ENCODE measurements around the gene CHST6. TPM values are rescaled to one million over a fixed set of nuclear protein-coding genes. Genes with fewer than 3 reads are reported as not detected.

Gene CHST6
- total RNA-seq, 2 donors from 2014 or later = not detected

GRCh38 chr16:75491876-75492275, 3.4 kb downstream of the CHST6 start:
- no peak overlapping the region for H3K4me3 Mint-ChIP-seq
- peaks cover 4% of the 10 kb centered on the region for H3K4me1 Mint-ChIP-seq
- H3K36me3 Mint-ChIP-seq (ENCODE audit: low read depth) = no peaks in the 10 kb centered on the region
- ATAC-seq (replicated peaks) = no peak
- H3K27me3 Mint-ChIP-seq = peaks cover 22% of the 10 kb centered on the region
- no peak overlapping the region for H3K27ac Mint-ChIP-seq
- no peaks in the 10 kb centered on the region for H3K9me3 Mint-ChIP-seq

DNA sequence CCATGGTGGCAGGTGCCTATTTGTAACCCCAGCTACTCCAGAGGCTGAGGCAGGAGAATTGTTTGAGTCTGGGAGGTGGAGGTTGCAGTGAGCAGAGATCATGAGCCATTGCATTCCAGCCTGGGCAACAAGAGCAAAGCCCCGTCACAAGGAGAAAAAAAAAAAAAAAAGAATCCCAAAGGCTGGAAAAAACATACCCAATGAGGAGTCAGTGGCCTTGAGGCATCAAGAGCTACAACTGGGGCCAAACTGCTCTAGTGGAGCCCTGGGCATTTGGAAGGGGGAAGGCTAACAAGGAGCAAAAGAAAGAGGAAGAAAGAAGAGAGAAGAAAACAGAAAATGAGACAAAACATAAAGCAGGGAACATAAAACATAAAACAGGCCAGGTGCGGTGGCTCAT, 6.9 kb downstream of the CHST6 start:
- Mint-ChIP-seq H3K9me3 (no peaks in the 10 kb centered on the region), H3K4me3 (no peak overlapping the region), H3K27ac (no peak overlapping the region), H3K36me3 (ENCODE audit: low read depth) (no peaks in the 10 kb centered on the region), H3K27me3 (peaks cover 22% of the 10 kb centered on the region), H3K4me1 (no peaks in the 10 kb centered on the region)
- ATAC-seq (replicated peaks) = no peak

- H3K27me3 Mint-ChIP-seq = peaks cover 18% of the 10 kb centered on the region
- no peak overlapping the region for H3K4me3 Mint-ChIP-seq
- no peaks in the 10 kb centered on the region for H3K4me1 Mint-ChIP-seq
- H3K9me3 Mint-ChIP-seq = no peaks in the 10 kb centered on the region
- no peaks in the 10 kb centered on the region for H3K36me3 Mint-ChIP-seq (ENCODE audit: low read depth)
- ATAC-seq (replicated peaks) = peak; percentile 52
- no peak overlapping the region for H3K27ac Mint-ChIP-seq
These were observed 8.4 kb downstream of the CHST6 start for GRCh38 chr16:75486676-75487313.

- Mint-ChIP-seq H3K9me3 (no peaks in the 10 kb centered on the region), H3K36me3 (ENCODE audit: low read depth) (no peaks in the 10 kb centered on the region), H3K27ac (no peak overlapping the region), H3K4me1 (no peaks in the 10 kb centered on the region), H3K4me3 (no peak overlapping the region), H3K27me3 (peaks cover 18% of the 10 kb centered on the region)
- no peak for ATAC-seq (replicated peaks)
These were observed 9.1 kb downstream of the CHST6 start for GRCh38 chr16:75486014-75486675.

DNA sequence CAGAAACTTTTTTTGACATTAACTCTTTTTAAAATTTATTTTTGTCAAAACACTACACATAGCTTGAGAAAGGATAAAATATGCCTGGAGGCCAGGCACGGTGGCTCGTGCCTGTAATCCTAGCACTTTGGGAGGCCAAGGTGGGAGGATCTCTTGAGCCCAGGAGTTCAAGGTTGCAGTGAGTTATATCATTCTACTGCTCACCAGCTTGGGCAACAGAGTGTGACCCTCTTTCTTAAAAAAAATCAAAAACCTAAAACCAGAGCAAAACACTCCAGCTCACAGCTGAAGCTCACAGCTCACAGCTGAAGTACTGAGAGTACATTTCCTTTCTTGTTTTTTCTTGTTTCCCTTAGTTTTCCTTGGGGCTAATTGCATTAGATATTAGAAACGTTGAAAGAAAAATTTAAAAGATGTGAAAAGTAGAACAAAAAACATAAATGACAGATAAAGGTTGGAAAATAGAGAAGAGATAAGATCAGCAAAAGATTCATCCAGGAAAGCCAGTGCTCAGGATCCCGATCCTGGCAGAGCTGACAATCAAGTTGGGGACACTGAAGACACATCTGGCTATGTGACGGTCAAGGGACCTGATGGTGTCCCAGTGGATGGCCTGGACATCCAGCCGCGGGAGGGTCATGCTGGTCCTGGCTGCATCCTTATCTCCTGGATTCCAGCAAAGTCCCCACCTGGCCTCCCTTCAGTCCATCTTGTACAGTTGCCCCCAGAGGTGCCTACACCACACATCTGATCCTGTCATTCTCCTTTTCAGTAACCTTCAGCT, 9.8 kb downstream of the CHST6 start:
- Mint-ChIP-seq H3K4me1 (no peaks in the 10 kb centered on the region), H3K27me3 (peaks cover 18% of the 10 kb centered on the region), H3K27ac (no peak overlapping the region), H3K4me3 (no peak overlapping the region), H3K36me3 (ENCODE audit: low read depth) (no peaks in the 10 kb centered on the region), H3K9me3 (no peaks in the 10 kb centered on the region)
- no peak for ATAC-seq (replicated peaks)

DNA sequence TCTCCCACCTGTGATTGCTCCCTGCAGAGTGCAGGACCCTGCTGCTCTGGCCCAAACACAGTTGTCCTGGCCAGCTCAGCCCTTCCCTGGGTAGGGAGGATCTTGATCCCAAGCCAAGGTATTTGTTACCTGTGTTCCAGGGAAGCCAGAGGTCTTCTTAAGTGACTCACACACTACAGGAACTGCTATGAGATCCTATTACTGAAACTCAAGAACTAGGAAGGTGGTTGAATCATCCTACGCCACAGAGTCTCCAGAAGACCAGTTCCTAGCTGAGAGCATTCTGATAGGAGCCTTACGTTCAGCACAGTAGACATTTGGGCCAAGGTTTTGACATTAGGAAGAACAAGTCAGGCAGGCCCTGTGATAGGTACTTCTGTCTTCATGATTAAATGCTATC, 12.0 kb downstream of the CHST6 start:
- ATAC-seq (replicated peaks) = peak; percentile 39
- H3K36me3 Mint-ChIP-seq (ENCODE audit: low read depth) = no peaks in the 10 kb centered on the region
- no peak overlapping the region for H3K4me3 Mint-ChIP-seq
- H3K9me3 Mint-ChIP-seq = no peaks in the 10 kb centered on the region
- H3K27ac Mint-ChIP-seq = no peak overlapping the region
- no peaks in the 10 kb centered on the region for H3K4me1 Mint-ChIP-seq
- peaks cover 13% of the 10 kb centered on the region for H3K27me3 Mint-ChIP-seq

- H3K4me3 Mint-ChIP-seq = no peak overlapping the region
- H3K4me1 Mint-ChIP-seq = no peaks in the 10 kb centered on the region
- H3K27me3 Mint-ChIP-seq = peaks cover 13% of the 10 kb centered on the region
- no peak for ATAC-seq (replicated peaks)
- no peak overlapping the region for H3K27ac Mint-ChIP-seq
- H3K9me3 Mint-ChIP-seq = no peaks in the 10 kb centered on the region
- no peaks in the 10 kb centered on the region for H3K36me3 Mint-ChIP-seq (ENCODE audit: low read depth)
These were observed 12.6 kb downstream of the CHST6 start for GRCh38 chr16:75482434-75483205.

DNA sequence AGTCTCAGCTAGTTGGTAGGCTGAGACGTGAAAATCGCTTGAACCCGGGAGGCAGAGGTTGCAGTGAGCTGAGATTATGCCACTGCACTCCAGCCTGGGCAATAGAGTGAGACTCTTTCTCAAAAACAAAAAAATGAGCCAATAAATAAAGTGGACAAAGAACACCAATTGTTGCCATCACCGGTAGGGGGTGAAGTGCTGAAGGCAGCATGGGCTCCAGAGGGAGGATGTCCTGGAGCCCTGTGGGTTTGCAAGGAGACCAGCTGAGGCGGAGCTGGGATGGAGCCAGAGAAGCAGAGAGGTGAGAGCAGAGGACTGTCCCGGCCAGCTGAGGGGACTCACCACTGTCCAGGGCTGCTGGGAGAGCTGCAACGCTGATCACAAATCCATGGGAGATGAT, 13.8 kb downstream of the CHST6 start:
- H3K4me1 Mint-ChIP-seq = no peaks in the 10 kb centered on the region
- H3K36me3 Mint-ChIP-seq (ENCODE audit: low read depth) = no peaks in the 10 kb centered on the region
- ATAC-seq (replicated peaks) = no peak
- no peak overlapping the region for H3K27ac Mint-ChIP-seq
- H3K9me3 Mint-ChIP-seq = no peaks in the 10 kb centered on the region
- no peak overlapping the region for H3K4me3 Mint-ChIP-seq
- peaks cover 9% of the 10 kb centered on the region for H3K27me3 Mint-ChIP-seq

- H3K4me3 Mint-ChIP-seq = no peak overlapping the region
- H3K36me3 Mint-ChIP-seq (ENCODE audit: low read depth) = no peaks in the 10 kb centered on the region
- H3K9me3 Mint-ChIP-seq = no peaks in the 10 kb centered on the region
- H3K27ac Mint-ChIP-seq = no peak overlapping the region
- ATAC-seq (replicated peaks) = no peak
- H3K4me1 Mint-ChIP-seq = no peaks in the 10 kb centered on the region
- H3K27me3 Mint-ChIP-seq = no peaks in the 10 kb centered on the region
These were observed 15.7 kb downstream of the CHST6 start for GRCh38 chr16:75479421-75479990.

GRCh38 chr16:75478480-75479345, 16.5 kb downstream of the CHST6 start:
- H3K27ac Mint-ChIP-seq = no peak overlapping the region
- no peaks in the 10 kb centered on the region for H3K27me3 Mint-ChIP-seq
- no peak overlapping the region for H3K4me3 Mint-ChIP-seq
- no peaks in the 10 kb centered on the region for H3K9me3 Mint-ChIP-seq
- no peak for ATAC-seq (replicated peaks)
- H3K36me3 Mint-ChIP-seq (ENCODE audit: low read depth) = no peaks in the 10 kb centered on the region
- H3K4me1 Mint-ChIP-seq = no peaks in the 10 kb centered on the region

DNA sequence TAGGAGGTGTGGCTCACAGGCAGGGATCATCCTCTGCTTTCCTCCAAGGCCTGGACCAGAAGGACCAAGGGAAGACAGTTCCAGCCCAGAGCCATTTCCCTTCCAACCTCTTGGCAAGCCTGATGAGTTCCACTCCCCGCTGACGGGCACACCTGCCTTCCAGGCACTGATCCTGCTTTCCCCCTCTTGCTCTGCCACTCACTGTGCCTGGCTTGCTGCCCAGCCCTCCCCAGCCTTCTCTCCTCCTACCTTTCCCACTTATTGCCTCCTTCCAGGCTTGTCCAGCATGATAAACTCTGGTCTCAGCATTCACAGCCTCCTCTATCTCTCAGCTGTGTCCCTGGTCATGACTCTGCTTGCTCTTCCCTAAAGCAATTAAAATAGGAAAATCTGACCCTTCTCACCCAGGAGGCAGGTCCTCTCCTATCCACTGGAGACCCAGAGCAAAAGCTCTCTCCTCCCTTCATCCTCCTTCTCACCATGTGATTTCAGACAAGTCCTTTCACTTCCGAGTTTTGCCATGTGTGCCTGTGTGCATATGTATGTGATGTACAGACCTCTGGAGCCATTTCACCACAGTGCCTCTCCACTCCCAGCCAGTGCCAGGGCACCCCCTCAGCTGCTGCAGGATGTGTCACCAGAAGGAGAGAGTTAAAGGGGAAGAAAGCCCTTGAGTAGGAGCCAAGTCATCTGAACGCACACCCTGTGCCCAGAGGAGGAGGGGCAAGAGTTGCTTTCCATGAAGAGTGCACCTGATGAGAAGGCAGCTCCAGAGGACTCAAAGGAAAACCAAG, 17.4 kb downstream of the CHST6 start:
- Mint-ChIP-seq H3K27me3 (no peaks in the 10 kb centered on the region), H3K9me3 (no peaks in the 10 kb centered on the region), H3K4me1 (no peaks in the 10 kb centered on the region), H3K36me3 (ENCODE audit: low read depth) (no peaks in the 10 kb centered on the region), H3K27ac (no peak overlapping the region), H3K4me3 (no peak overlapping the region)
- ATAC-seq (replicated peaks) = no peak

DNA sequence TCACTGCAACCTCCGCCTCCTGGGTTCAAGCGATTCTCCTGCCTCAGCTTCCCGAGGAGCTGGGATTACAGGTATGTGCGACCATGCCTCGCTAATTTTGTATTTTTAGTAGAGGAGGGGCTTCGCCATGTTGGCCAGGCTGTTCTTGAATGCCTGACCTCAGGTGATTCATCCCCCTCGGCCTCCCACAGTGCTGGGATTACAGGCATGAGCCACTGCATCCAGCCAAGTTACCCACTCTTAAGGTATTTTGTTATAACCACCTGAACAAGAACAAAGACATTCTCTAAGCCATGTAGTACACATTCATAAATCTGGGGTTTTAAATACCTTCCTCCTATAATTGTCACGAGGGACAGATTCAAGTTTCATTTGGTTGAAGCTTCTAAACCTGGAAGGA, 18.4 kb downstream of the CHST6 start:
- Mint-ChIP-seq H3K4me3 (no peak overlapping the region), H3K9me3 (no peaks in the 10 kb centered on the region), H3K27ac (no peak overlapping the region), H3K27me3 (no peaks in the 10 kb centered on the region), H3K36me3 (ENCODE audit: low read depth) (no peaks in the 10 kb centered on the region), H3K4me1 (peaks cover 3% of the 10 kb centered on the region)
- ATAC-seq (replicated peaks) = no peak

DNA sequence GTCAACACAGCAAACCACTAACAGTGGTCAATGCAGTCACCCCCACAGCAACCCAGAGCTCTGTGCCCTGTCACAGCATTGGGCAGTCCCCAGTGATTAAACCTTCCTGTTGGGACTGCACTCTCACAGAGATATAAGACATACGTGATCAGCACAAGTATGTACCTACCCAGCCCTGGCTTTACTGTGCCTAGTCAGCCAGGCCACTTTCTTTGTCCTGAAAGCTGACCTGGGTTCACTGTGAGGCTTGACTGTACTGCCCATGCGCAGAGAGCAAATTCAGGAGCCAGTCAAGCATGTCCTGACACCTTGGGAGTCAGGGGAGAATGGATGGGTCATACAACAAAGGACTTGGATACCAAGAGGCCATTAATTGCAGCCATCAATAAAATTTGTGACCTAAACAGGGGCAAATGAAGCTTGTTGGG, 19.8 kb downstream of the CHST6 start:
- Mint-ChIP-seq H3K36me3 (ENCODE audit: low read depth) (no peaks in the 10 kb centered on the region), H3K4me3 (no peak overlapping the region), H3K4me1 (peaks cover 5% of the 10 kb centered on the region), H3K27me3 (no peaks in the 10 kb centered on the region), H3K27ac (no peak overlapping the region), H3K9me3 (no peaks in the 10 kb centered on the region)
- ATAC-seq (replicated peaks) = peak; percentile 70
